Measurements from ENCODE around the gene PF4V1. TPM values are rescaled to one million over a fixed set of nuclear protein-coding genes. Genes with fewer than 3 reads are reported as not detected.

Gene PF4V1
- total RNA-seq, 2 donors from 2014 or later = not detected

- H3K9me3 ChIP-seq = no peaks in the 10 kb centered on the region
- H3K4me1 ChIP-seq (ENCODE audit: control insufficient read depth in 1 of 2, low read depth in 2 of 2) = peaks cover 0 to 12% of the 10 kb centered on the region in 2 donors
- TF ChIP-seq CTCF (IDR thresholded peaks at IDR 0.05) = no peak
- DNase-seq (ENCODE audit: low spot score) (no peak), ATAC-seq (ENCODE audit: insufficient number of reproducible peaks, low FRiP score, low read depth) (no peak)
- H3K27ac ChIP-seq = no peak within 1 kb of the TSS
- no peaks in the 10 kb centered on the region for H3K36me3 ChIP-seq
- H3K27me3 ChIP-seq (replicated peaks; ENCODE audit: insufficient read depth) = no peaks in the 10 kb centered on the region
- H3K4me3 ChIP-seq = peak within 1 kb of the TSS; percentile 75
Measured at GRCh38 chr4:73869130-73870055, 16.3 kb downstream of the PF4V1 start, which contains the start of gene CXCL1. TSS of gene CXCL1 (plus strand) at chr4:73869393. CDS start at chr4:73869471, 78 bp downstream.

- no peak overlapping the region for H3K4me3 ChIP-seq
- no peaks in the 10 kb centered on the region for H3K9me3 ChIP-seq
- ATAC-seq (ENCODE audit: insufficient number of reproducible peaks, low FRiP score, low read depth) (no peak), DNase-seq (ENCODE audit: low spot score) (no peak)
- H3K27ac ChIP-seq = no peak overlapping the region
- H3K27me3 ChIP-seq (replicated peaks; ENCODE audit: insufficient read depth) = no peaks in the 10 kb centered on the region
- H3K4me1 ChIP-seq (ENCODE audit: control insufficient read depth in 1 of 2, low read depth in 2 of 2) = peaks cover 0 to 12% of the 10 kb centered on the region in 2 donors
- no peaks in the 10 kb centered on the region for H3K36me3 ChIP-seq
- TF ChIP-seq CTCF (IDR thresholded peaks at IDR 0.05) = no peak
Measured at GRCh38 chr4:73870260-73870659, 17.2 kb downstream of the PF4V1 start.

- Histone ChIP-seq H3K36me3 (no peaks in the 10 kb centered on the region), H3K4me3 (no peak overlapping the region), H3K9me3 (no peaks in the 10 kb centered on the region), H3K27me3 (replicated peaks; ENCODE audit: insufficient read depth) (no peaks in the 10 kb centered on the region), H3K27ac (no peak overlapping the region), H3K4me1 (ENCODE audit: control insufficient read depth in 1 of 2, low read depth in 2 of 2) (peaks cover 0 to 12% of the 10 kb centered on the region in 2 donors)
- DNase-seq (ENCODE audit: low spot score) (no peak), ATAC-seq (ENCODE audit: insufficient number of reproducible peaks, low FRiP score, low read depth) (no peak)
- no peak for TF ChIP-seq CTCF (IDR thresholded peaks at IDR 0.05)
Measured at GRCh38 chr4:73870768-73871167, 17.7 kb downstream of the PF4V1 start.

GRCh38 chr4:73871511-73872310, 18.6 kb downstream of the PF4V1 start:
- no peaks in the 10 kb centered on the region for H3K36me3 ChIP-seq
- no peak for ATAC-seq (ENCODE audit: insufficient number of reproducible peaks, low FRiP score, low read depth)
- peaks cover 0 to 12% of the 10 kb centered on the region in 2 donors for H3K4me1 ChIP-seq (ENCODE audit: control insufficient read depth in 1 of 2, low read depth in 2 of 2)
- H3K27ac ChIP-seq = no peak overlapping the region
- no peak overlapping the region for H3K4me3 ChIP-seq
- DNase-seq (ENCODE audit: low spot score) = no peak
- H3K9me3 ChIP-seq = no peaks in the 10 kb centered on the region
- no peaks in the 10 kb centered on the region for H3K27me3 ChIP-seq (replicated peaks; ENCODE audit: insufficient read depth)
- no peak for TF ChIP-seq CTCF (IDR thresholded peaks at IDR 0.05)

Measured in thoracic aorta (tissue), 2 donors.